Measurements from ENCODE around the gene NR1I2. TPM values are rescaled to one million over a fixed set of nuclear protein-coding genes. Genes with fewer than 3 reads are reported as not detected.

NR1I2 gene
- total and polyA plus RNA-seq, 4 donors: 3.2 to 121 (median 48.1) TPM

DNA sequence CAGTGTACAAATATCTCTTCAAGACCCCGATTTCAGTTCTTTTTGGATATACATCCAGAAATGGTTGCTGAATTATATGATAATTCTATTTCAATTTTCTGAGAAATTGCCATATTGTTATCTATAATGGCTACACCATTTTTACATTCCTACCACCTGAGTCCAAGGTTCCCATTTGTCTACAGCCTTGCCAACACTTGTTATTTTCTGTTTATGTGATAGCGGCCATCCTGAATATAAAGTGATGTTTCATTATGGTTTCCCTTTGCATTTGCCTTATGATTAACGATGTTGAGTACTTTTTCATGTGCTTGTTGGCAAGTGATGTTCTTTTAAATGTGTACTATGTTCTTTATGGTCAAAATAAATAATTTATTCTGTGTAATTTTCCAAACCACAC is 8.5 kb downstream of the NR1I2 start:
- no peaks in the 10 kb centered on the region for H3K27me3 ChIP-seq (ENCODE audit: control insufficient read depth in 4 of 4, insufficient read depth in 4 of 4, low read length in 3 of 4)
- DNase-seq (ENCODE audit: low spot score): no peak
- H3K36me3 ChIP-seq (ENCODE audit: control insufficient read depth in 4 of 4, insufficient read depth in 3 of 4, low read depth in 1 of 4, low read length in 3 of 4): peaks cover 0 to 2% (median 0%) of the 10 kb centered on the region in 4 donors
- WGBS: 96% methylated on average over 3 of the region's 3 CpGs
- H3K4me3 ChIP-seq (ENCODE audit: low read depth in 1 of 3, low read length in 3 of 3): no peak overlapping the region
- peaks cover 10 to 83% (median 55%) of the 10 kb centered on the region in 4 donors for H3K4me1 ChIP-seq (ENCODE audit: control insufficient read depth in 4 of 4, insufficient read depth in 4 of 4, low read length in 3 of 4)
- no peak overlapping the region for H3K27ac ChIP-seq (ENCODE audit: low read depth in 1 of 2, low read length in 2 of 2)
- TF ChIP-seq MAX (IDR thresholded peaks at IDR 0.05) (no peak), RXRA (IDR thresholded peaks at IDR 0.05) (no peak), GABPA (IDR thresholded peaks at IDR 0.05 in 1 of 2, conservative IDR thresholded peaks at IDR 0.05 in 1 of 2) (no peak), ZBTB33 (IDR thresholded peaks at IDR 0.05) (no peak), REST (IDR thresholded peaks at IDR 0.05) (no peak), EGR1 (IDR thresholded peaks at IDR 0.05; ENCODE audit: low read depth in 2 of 2) (no peak), HNF4G (IDR thresholded peaks at IDR 0.05) (no peak), FOXA2 (IDR thresholded peaks at IDR 0.05) (no peak), TAF1 (conservative IDR thresholded peaks at IDR 0.05) (no peak), RAD21 (IDR thresholded peaks at IDR 0.05) (no peak), HNF4A (conservative IDR thresholded peaks at IDR 0.05) (no peak), NR2F2 (IDR thresholded peaks at IDR 0.05) (no peak), YY1 (IDR thresholded peaks at IDR 0.05) (no peak), FOXA1 (IDR thresholded peaks at IDR 0.05) (no peak), SP1 (IDR thresholded peaks at IDR 0.05) (no peak), JUND (IDR thresholded peaks at IDR 0.05) (no peak)
- TF ChIP-seq, protein P1, sequence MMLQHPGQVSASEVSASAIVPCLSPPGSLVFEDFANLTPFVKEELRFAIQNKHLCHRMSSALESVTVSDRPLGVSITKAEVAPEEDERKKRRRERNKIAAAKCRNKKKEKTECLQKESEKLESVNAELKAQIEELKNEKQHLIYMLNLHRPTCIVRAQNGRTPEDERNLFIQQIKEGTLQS (IDR thresholded peaks at IDR 0.05): no peak
- TF ChIP-seq, protein P2, sequence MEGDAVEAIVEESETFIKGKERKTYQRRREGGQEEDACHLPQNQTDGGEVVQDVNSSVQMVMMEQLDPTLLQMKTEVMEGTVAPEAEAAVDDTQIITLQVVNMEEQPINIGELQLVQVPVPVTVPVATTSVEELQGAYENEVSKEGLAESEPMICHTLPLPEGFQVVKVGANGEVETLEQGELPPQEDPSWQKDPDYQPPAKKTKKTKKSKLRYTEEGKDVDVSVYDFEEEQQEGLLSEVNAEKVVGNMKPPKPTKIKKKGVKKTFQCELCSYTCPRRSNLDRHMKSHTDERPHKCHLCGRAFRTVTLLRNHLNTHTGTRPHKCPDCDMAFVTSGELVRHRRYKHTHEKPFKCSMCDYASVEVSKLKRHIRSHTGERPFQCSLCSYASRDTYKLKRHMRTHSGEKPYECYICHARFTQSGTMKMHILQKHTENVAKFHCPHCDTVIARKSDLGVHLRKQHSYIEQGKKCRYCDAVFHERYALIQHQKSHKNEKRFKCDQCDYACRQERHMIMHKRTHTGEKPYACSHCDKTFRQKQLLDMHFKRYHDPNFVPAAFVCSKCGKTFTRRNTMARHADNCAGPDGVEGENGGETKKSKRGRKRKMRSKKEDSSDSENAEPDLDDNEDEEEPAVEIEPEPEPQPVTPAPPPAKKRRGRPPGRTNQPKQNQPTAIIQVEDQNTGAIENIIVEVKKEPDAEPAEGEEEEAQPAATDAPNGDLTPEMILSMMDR (IDR thresholded peaks at IDR 0.05; ENCODE audit: low read depth, low read length, missing input control): no peak
- no peak overlapping the region for H3K9ac ChIP-seq (ENCODE audit: low read depth in 1 of 2, low read length in 2 of 2)
- H3K9me3 ChIP-seq (ENCODE audit: control insufficient read depth in 4 of 4, low read length in 3 of 4): no peaks in the 10 kb centered on the region

Data from liver (tissue), 9 donors.